Endothelial cell of umbilical vein (primary cell): ENCODE measurements around the gene GNB1L. TPM values are rescaled to one million over a fixed set of nuclear protein-coding genes. Genes with fewer than 3 reads are reported as not detected.

Source experiments
- BruUV-seq: library from RNA; stranded (reverse); fragments of 400-500 nt; replicated peaks from 2 replicates; lab custom pipeline; 2021; lab: Mats Ljungman, UMichigan
- CTCF ChIA-PET: fragments of 300-600, 350-600 bp; sonication (Branson Sonifier 250); formaldehyde crosslinking; loops from one replicate; lab custom pipeline; 2021; ENCODE audit warnings: antibody characterized with exemption, inconsistent platforms; lab: Charles Lee
- POLR2A ChIA-PET: fragments of 300-600, 350-600 bp; sonication (Branson Sonifier 250); formaldehyde crosslinking; loops from one replicate; lab custom pipeline; 2021; ENCODE audit warnings: antibody characterized with exemption, inconsistent platforms; lab: Charles Lee
- DNase-seq: peaks from one replicate; pipeline ENCODE4 v3.0.0-alpha.2; 2011; ENCODE audit warnings: low read depth, low spot score
- FAIRE-seq: peaks from 2 replicates; lab custom pipeline; 2011; peaks lifted over from hg19 to GRCh38; lab: Jason Lieb, UNC
- H2AFZ ChIP-seq: 2 replicates; pipeline ENCODE4 v1.6.0; 2012; ENCODE audit warnings: low read depth, low read length, control low read depth, inconsistent platforms
- H3K27ac ChIP-seq: 2 replicates; pipeline ENCODE4 v1.5.1; 2011; ENCODE audit warnings: low read depth, mild to moderate bottlenecking, control low read depth, low read length, moderate library complexity; ENCODE audit not compliant: insufficient read depth
- H3K27me3 ChIP-seq, 2 experiments: 2 replicates each; pipeline versions ENCODE4 v1.6.0 to v1.6.1; 2011; ENCODE audit warnings: low read length in 2 of 2, mixed read lengths in 1 of 2; ENCODE audit not compliant: control insufficient read depth in 2 of 2, insufficient read depth in 2 of 2
- H3K36me3 ChIP-seq, 2 experiments: 2 replicates in 1 of 2; 3 replicates in 1 of 2; pipeline ENCODE4 v1.5.1; 2011; ENCODE audit warnings: low read length in 2 of 2, mild to moderate bottlenecking in 1 of 2, moderate library complexity in 1 of 2; ENCODE audit not compliant: control insufficient read depth in 2 of 2, insufficient read depth in 2 of 2; ENCODE audit errors: extremely low read depth in 1 of 2
- H3K4me1 ChIP-seq: 3 replicates; pipeline ENCODE4 v1.5.1; 2011; ENCODE audit warnings: mild to moderate bottlenecking, low read length; ENCODE audit not compliant: control insufficient read depth, insufficient read depth; ENCODE audit errors: extremely low read depth
- H3K4me2 ChIP-seq: 2 replicates; pipeline ENCODE4 v1.6.1; 2011; ENCODE audit warnings: low read length, control low read depth, mixed read lengths; ENCODE audit not compliant: insufficient read depth
- H3K4me3 ChIP-seq, 3 experiments: fragments of 200-600 bp in 1 of 3; sonication (generic), shearing (Covaris generic) in 1 of 3; replicated peaks in 1 of 3; 2 replicates each; pipeline ENCODE4 v1.5.1; 2011 to 2016; ENCODE audit warnings: control low read depth in 3 of 3, low read length in 3 of 3, mild to moderate bottlenecking in 2 of 3, inconsistent platforms in 1 of 3, low read depth in 1 of 3, moderate library complexity in 1 of 3; ENCODE audit not compliant: insufficient read depth in 1 of 3
- H3K79me2 ChIP-seq: 2 replicates; pipeline ENCODE4 v1.6.0; 2012; ENCODE audit warnings: low read length, inconsistent platforms; ENCODE audit not compliant: control insufficient read depth, insufficient read depth
- H3K9ac ChIP-seq: replicated peaks from 2 replicates; pipeline ENCODE3; 2011; ENCODE audit warnings: low read length, control low read depth; ENCODE audit not compliant: insufficient read depth; ENCODE audit errors: extremely low read depth
- H3K9me1 ChIP-seq: replicated peaks from 3 replicates; pipeline ENCODE4 v1.6.0; 2011; ENCODE audit warnings: mild to moderate bottlenecking, low read length; ENCODE audit not compliant: control insufficient read depth, insufficient read depth; ENCODE audit errors: extremely low read depth
- H3K9me3 ChIP-seq: replicated peaks from 2 replicates; pipeline ENCODE4 v1.5.1; 2012; ENCODE audit warnings: low read length, inconsistent platforms; ENCODE audit not compliant: control insufficient read depth, insufficient read depth
- H4K20me1 ChIP-seq: replicated peaks from 2 replicates; pipeline ENCODE3; 2011; ENCODE audit warnings: mild to moderate bottlenecking, low read length; ENCODE audit not compliant: control insufficient read depth, insufficient read depth; ENCODE audit errors: extremely low read depth
- CTCF ChIP-seq, 2 donors: IDR thresholded peaks; 1 replicate in 1 of 2; 2 replicates in 1 of 2; pipeline ENCODE4 v1.5.1; 2011; ENCODE audit warnings: low read length in 2 of 2, mild to moderate bottlenecking in 2 of 2, moderate library complexity in 2 of 2, control low read depth in 1 of 2, inconsistent platforms in 1 of 2, low read depth in 1 of 2; ENCODE audit not compliant: insufficient read depth in 1 of 2; ENCODE audit errors: extremely low read depth in 1 of 2
- EZH2 ChIP-seq: IDR thresholded peaks from 2 replicates; pipeline ENCODE4 v1.6.1; 2012; ENCODE audit warnings: borderline replicate concordance, low read depth, mild to moderate bottlenecking, moderate library complexity, low read length, inconsistent platforms; ENCODE audit not compliant: severe bottlenecking
- FOS ChIP-seq: IDR thresholded peaks from 2 replicates; pipeline ENCODE4 v1.6.1; 2011; ENCODE audit warnings: mild to moderate bottlenecking, low read length, moderate library complexity, borderline replicate concordance; ENCODE audit not compliant: insufficient read depth
- GATA2 ChIP-seq: IDR thresholded peaks from 2 replicates; pipeline ENCODE4 v1.7.0; 2011; ENCODE audit warnings: low read depth, mild to moderate bottlenecking, moderate library complexity, mixed read lengths, low read length; ENCODE audit not compliant: insufficient read length, insufficient read depth
- JUN ChIP-seq: IDR thresholded peaks from 2 replicates; pipeline ENCODE4 v1.6.1; 2011; ENCODE audit warnings: borderline replicate concordance, low read depth; ENCODE audit not compliant: insufficient read length, insufficient read depth
- MAX ChIP-seq: IDR thresholded peaks from 2 replicates; pipeline ENCODE4 v1.6.1; 2011; ENCODE audit not compliant: insufficient read depth, insufficient read length
- MYC ChIP-seq: IDR thresholded peaks from one replicate; pipeline ENCODE4 v1.6.1; 2011; ENCODE audit warnings: mild to moderate bottlenecking, low read depth, low read length
- POLR2A ChIP-seq: IDR thresholded peaks from 2 replicates; pipeline ENCODE4 v1.6.1; 2012; ENCODE audit warnings: low read depth, mild to moderate bottlenecking, control low read depth, low read length
- POLR2AphosphoS5 ChIP-seq: IDR thresholded peaks from 2 replicates; pipeline ENCODE4 v1.6.1; 2012; ENCODE audit warnings: low read depth, mild to moderate bottlenecking, control low read depth, low read length, moderate library complexity; ENCODE audit not compliant: insufficient read depth
- dilution Hi-C: fragments of 300-500 bp; cut with MboI; formaldehyde crosslinking; loops from one replicate; pipeline ENCODE4 v1.15.0; 2019; ENCODE audit warnings: low sequenced_read_pairs; ENCODE audit not compliant: extremely low pct_ligation_motif_present
- intact Hi-C: fragments of 100-400 bp; cut with micrococcal nuclease; formaldehyde crosslinking; loops from one replicate; pipeline ENCODE4 v1.10.0; 2022
- polyA plus RNA-seq, 4 experiments: library from polyadenylated mRNA; depleted of rRNA in 3 of 4; stranded (reverse) in 3 of 4; unstranded in 1 of 4; fragments of >200 nt; gene quantifications; 2 replicates each; pipeline versions ENCODE4 v1.2.1 to v1.2.3, GENCODE V29; 2011 to 2012; ENCODE audit warnings: missing spikeins in 1 of 4
- total RNA-seq: library from RNA; stranded (reverse); gene quantifications from 2 replicates; pipeline ENCODE4 v1.2.3, GENCODE V29; 2021

The GNB1L gene
- total and polyA plus RNA-seq, 2 donors (not counting 3 experiments of a cell fraction or from before 2014, with no cell fraction given) = 5.4 to 5.9 TPM

- H3K9ac ChIP-seq = no peak overlapping the region
- H3K4me1 ChIP-seq = peaks cover 12% of the 10 kb centered on the region
- no peak overlapping the region for H3K4me2 ChIP-seq
- H3K27ac ChIP-seq = no peak overlapping the region
- H4K20me1 ChIP-seq = no peaks in the 10 kb centered on the region
- no peak for DNase-seq
- BruUV-seq = no TSS peak
- no peaks in the 10 kb centered on the region for H3K36me3 ChIP-seq
- H3K9me1 ChIP-seq = no peaks in the 10 kb centered on the region
- CTCF ChIA-PET = interaction anchor here (1.1 kb wide), 1 partner anchor 46 kb away, joined by 3 read pairs; no protein-coding TSS in a partner anchor
- H3K9me3 ChIP-seq = no peaks in the 10 kb centered on the region
- no peak overlapping the region for H3K4me3 ChIP-seq
- TF ChIP-seq EZH2 (no peak), JUN (no peak), GATA2 (no peak), CTCF (IDR thresholded peaks at IDR 0.05; ENCODE audit: extremely low read depth in 1 of 2, insufficient read depth in 1 of 2, low read depth in 1 of 2, low read length in 2 of 2) (no peak), MYC (no peak), POLR2A (no peak), MAX (no peak), POLR2AphosphoS5 (no peak), FOS (no peak)
- POLR2A ChIA-PET = no interaction called here
- no peak for FAIRE-seq
- H3K79me2 ChIP-seq = no peaks in the 10 kb centered on the region
- H3K27me3 ChIP-seq = peaks cover 0 to 4% of the 10 kb centered on the region in 2 experiments
- no peak overlapping the region for H2AFZ ChIP-seq
- dilution Hi-C loops (no loop called here), intact Hi-C loops (no loop called here)
Measured at GRCh38 chr22:19776433-19777031, 78.1 kb downstream of the GNB1L start.
